Measurements from ENCODE around the gene ABTB2.
"Not testable (repeated sequence)": the region's sequence is repeated elsewhere in the genome, so short reads cannot be mapped to it uniquely, and the experiment has no call there.

The ABTB2 gene

DNA sequence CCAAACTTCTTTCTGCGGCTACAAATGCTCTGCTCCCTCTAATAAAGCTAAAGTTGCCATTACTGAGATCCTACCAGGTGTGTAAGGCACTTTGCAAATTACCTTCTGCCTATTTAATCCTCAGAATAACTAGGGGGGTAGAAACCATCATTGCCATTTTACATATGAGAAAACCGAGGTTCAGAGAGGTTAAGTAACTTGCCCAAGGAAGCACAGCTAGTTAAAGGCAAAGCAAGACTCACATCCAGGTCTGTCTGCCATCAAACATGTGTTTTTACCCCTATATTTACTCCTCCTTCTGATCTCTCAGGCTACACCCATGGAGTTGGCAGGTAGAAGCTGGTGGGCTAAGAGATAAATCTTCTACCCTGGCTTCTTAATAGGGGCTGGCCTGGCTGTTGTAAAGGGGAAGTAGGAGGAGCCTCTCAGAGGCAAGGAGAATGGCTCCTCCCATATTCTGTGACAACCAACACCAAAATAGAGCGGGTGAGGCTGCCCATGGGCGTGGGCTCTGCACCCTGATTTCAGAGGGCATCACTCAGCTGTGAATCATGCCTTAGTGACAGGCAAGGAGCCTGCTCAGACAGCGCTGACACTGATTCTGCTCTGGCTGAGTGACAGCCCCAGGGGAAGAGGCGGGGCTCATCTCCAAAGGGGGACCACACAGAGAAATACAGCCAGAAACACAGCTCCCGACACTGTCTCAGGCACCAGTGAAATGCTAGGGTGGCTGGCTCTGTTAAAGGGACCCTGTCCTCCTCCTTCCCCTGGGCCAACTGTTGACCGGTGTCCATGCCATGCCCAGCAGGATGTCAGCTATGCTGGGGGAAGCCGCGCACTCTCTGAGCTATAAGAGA is 106.8 kb downstream of the ABTB2 start:
- Histone ChIP-seq H3K27ac (ENCODE audit: insufficient read depth, low read length, poor library complexity, severe bottlenecking) (no peak overlapping the region), H3K4me3 (ENCODE audit: insufficient read depth, low read depth, low read length, poor library complexity, severe bottlenecking) (peak overlapping the region; percentile 2), H3K4me1 (ENCODE audit: control insufficient read depth, insufficient read depth, low read length, poor library complexity, severe bottlenecking) (peaks cover 42% of the 10 kb centered on the region)

DNA sequence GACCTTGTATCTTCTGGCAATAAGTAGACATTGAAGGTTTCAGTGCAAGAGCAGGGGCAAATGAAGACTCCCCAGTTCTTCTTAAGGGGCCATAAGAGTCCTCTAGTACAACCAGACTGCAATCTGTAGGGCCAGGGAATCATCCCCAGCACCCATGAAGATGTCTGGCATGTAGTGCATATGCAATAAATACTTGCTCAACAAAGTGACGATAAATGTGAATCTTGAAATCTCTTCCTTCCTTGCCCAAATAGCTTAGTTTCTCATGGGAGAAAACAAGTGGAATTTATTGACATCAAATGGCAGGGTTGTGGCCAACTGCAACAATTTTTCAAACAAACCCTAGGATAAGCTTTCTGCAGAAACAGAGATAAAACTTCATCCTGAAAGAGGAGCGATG is 107.6 kb downstream of the ABTB2 start:
- no peak for DNase-seq
- H3K27ac ChIP-seq (ENCODE audit: insufficient read depth, low read length, poor library complexity, severe bottlenecking), result no peak overlapping the region
- H3K4me1 ChIP-seq (ENCODE audit: control insufficient read depth, insufficient read depth, low read length, poor library complexity, severe bottlenecking), result peaks cover 42% of the 10 kb centered on the region
- H3K4me3 ChIP-seq (ENCODE audit: insufficient read depth, low read depth, low read length, poor library complexity, severe bottlenecking), result no peak overlapping the region
- no peaks in the 10 kb centered on the region for H3K9me3 ChIP-seq (ENCODE audit: control insufficient read depth, low read length)
- H3K36me3 ChIP-seq (ENCODE audit: control insufficient read depth, insufficient read depth, low read length), result no peaks in the 10 kb centered on the region
- no peaks in the 10 kb centered on the region for H3K27me3 ChIP-seq (replicated peaks; ENCODE audit: control insufficient read depth, insufficient read depth, low read length, poor library complexity, severe bottlenecking)

More for the DNA sequence above, 106.8 kb downstream of the ABTB2 start:
- Histone ChIP-seq H3K36me3 (ENCODE audit: control insufficient read depth, insufficient read depth, low read length) (no peaks in the 10 kb centered on the region), H3K27me3 (replicated peaks; ENCODE audit: control insufficient read depth, insufficient read depth, low read length, poor library complexity, severe bottlenecking) (no peaks in the 10 kb centered on the region), H3K9me3 (ENCODE audit: control insufficient read depth, low read length) (no peaks in the 10 kb centered on the region)
- DNase-seq, result peak; percentile 48 to 60 (median 48)

DNA sequence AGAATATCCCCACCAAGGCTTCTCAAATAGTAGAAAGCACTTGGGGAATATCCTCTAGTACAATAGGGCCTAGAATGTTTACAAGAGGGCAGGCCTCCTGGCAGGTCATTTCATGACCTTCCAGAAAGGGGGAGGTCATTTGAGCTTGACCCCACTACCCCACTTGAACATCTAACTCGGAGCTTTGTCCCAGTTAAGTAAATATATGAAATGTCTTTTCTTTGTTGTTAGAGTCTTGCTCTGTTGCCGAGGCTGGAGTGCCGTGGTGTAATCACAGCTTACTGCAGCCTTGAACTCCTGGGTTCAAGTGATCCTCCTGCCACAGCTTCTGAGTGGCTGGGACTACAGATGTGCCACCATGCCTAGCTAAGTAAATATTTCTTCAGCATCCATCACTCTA is 108.4 kb downstream of the ABTB2 start:
- Histone ChIP-seq H3K27ac (ENCODE audit: insufficient read depth, low read length, poor library complexity, severe bottlenecking) (no peak overlapping the region), H3K36me3 (ENCODE audit: control insufficient read depth, insufficient read depth, low read length) (no peaks in the 10 kb centered on the region), H3K27me3 (replicated peaks; ENCODE audit: control insufficient read depth, insufficient read depth, low read length, poor library complexity, severe bottlenecking) (no peaks in the 10 kb centered on the region), H3K9me3 (ENCODE audit: control insufficient read depth, low read length) (no peaks in the 10 kb centered on the region), H3K4me1 (ENCODE audit: control insufficient read depth, insufficient read depth, low read length, poor library complexity, severe bottlenecking) (peaks cover 42% of the 10 kb centered on the region), H3K4me3 (ENCODE audit: insufficient read depth, low read depth, low read length, poor library complexity, severe bottlenecking) (no peak overlapping the region)
- DNase-seq, result no peak

DNA sequence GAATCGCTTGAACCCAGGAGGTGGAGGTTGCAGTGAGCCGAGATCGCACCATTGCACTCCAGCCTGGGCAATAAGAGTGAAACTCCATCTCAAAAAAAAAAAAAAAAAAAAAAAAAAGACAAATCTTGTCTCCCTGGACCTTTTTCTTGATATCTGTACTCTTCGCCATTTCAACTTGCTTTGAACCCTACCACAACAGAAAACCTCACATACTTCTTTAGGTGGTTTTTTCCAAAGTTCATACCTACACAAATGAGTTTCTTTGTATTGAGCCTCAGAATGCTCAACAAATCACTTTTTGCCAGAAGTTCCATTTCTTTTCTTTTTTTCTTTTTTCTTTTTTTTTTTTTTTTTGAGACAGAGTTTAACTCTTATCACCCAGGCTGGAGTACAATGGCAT is 111.3 kb downstream of the ABTB2 start:
- H3K27me3 ChIP-seq (replicated peaks; ENCODE audit: control insufficient read depth, insufficient read depth, low read length, poor library complexity, severe bottlenecking); H3K27ac ChIP-seq (ENCODE audit: insufficient read depth, low read length, poor library complexity, severe bottlenecking); H3K4me3 ChIP-seq (ENCODE audit: insufficient read depth, low read depth, low read length, poor library complexity, severe bottlenecking); H3K9me3 ChIP-seq (ENCODE audit: control insufficient read depth, low read length); H3K36me3 ChIP-seq (ENCODE audit: control insufficient read depth, insufficient read depth, low read length); DNase-seq: not testable (repeated sequence)
- peaks cover 39% of the 10 kb centered on the region for H3K4me1 ChIP-seq (ENCODE audit: control insufficient read depth, insufficient read depth, low read length, poor library complexity, severe bottlenecking)

DNA sequence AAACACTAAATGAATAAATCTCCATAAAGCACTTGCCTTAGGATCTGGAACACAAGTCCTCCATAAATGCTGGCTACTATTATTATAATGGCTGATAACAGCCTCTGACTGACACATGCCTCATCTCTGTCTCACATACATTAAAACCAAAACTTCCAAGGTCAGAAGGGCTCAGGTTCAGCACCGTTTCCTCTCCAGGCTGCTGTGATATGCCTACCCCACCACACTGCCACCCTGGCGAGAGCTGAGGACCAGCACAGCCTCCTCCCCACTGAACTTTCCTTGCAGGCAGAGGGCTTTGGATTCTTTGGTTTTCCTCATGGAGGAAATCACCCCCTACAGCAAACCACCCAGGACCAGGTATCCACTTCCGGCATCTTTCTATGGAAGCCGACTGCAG is 112.8 kb downstream of the ABTB2 start:
- no peaks in the 10 kb centered on the region for H3K36me3 ChIP-seq (ENCODE audit: control insufficient read depth, insufficient read depth, low read length)
- H3K27me3 ChIP-seq (replicated peaks; ENCODE audit: control insufficient read depth, insufficient read depth, low read length, poor library complexity, severe bottlenecking), result no peaks in the 10 kb centered on the region
- H3K9me3 ChIP-seq (ENCODE audit: control insufficient read depth, low read length), result no peaks in the 10 kb centered on the region
- peaks cover 25% of the 10 kb centered on the region for H3K4me1 ChIP-seq (ENCODE audit: control insufficient read depth, insufficient read depth, low read length, poor library complexity, severe bottlenecking)
- no peak for DNase-seq
- no peak overlapping the region for H3K27ac ChIP-seq (ENCODE audit: insufficient read depth, low read length, poor library complexity, severe bottlenecking)
- no peak overlapping the region for H3K4me3 ChIP-seq (ENCODE audit: insufficient read depth, low read depth, low read length, poor library complexity, severe bottlenecking)

DNA sequence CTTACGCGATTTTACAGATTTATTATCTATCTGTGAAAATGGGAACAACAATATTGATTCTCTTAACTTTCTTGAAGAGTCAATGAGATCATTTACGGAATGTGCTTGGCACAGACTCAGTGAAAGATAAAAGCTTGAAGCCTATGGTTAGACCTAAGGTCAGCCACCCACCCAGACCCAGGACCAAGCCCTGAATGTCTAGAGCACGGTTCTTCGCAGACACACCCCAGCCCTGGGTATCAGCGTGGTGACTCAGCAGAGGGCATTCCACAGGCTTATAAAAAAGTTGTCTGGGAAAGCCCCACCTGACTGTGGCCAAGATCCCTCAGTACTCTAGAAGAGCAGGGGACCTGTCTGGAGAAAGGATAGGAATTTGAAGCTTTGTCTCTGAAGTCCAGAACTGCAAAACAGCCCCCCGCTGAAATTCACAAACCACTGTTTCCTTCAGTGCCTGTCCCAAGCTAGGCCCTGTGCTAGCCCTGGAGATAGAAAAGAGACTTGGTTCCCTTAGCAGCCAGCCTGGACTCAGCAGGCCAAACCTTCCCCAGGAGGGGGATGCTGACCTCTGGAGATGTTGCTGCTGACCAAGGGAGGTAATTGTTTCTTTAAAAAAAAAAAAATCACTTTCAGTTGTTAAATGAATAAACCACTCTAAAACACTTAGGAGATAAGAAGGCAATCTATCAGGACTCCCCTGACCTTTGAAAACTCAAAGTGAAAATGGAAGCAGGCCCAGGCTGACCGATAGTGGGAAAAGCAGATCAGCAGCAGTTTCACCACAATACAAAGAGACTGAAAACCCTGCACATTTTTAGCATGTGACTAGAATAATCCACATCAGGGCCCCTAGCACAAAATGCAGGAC is 114.0 kb downstream of the ABTB2 start:
- H3K36me3 ChIP-seq (ENCODE audit: control insufficient read depth, insufficient read depth, low read length), result no peaks in the 10 kb centered on the region
- H3K27ac ChIP-seq (ENCODE audit: insufficient read depth, low read length, poor library complexity, severe bottlenecking), result no peak overlapping the region
- H3K4me3 ChIP-seq (ENCODE audit: insufficient read depth, low read depth, low read length, poor library complexity, severe bottlenecking), result no peak overlapping the region
- no peaks in the 10 kb centered on the region for H3K27me3 ChIP-seq (replicated peaks; ENCODE audit: control insufficient read depth, insufficient read depth, low read length, poor library complexity, severe bottlenecking)
- peaks cover 13% of the 10 kb centered on the region for H3K4me1 ChIP-seq (ENCODE audit: control insufficient read depth, insufficient read depth, low read length, poor library complexity, severe bottlenecking)
- H3K9me3 ChIP-seq (ENCODE audit: control insufficient read depth, low read length), result no peaks in the 10 kb centered on the region
- DNase-seq, result no peak

DNA sequence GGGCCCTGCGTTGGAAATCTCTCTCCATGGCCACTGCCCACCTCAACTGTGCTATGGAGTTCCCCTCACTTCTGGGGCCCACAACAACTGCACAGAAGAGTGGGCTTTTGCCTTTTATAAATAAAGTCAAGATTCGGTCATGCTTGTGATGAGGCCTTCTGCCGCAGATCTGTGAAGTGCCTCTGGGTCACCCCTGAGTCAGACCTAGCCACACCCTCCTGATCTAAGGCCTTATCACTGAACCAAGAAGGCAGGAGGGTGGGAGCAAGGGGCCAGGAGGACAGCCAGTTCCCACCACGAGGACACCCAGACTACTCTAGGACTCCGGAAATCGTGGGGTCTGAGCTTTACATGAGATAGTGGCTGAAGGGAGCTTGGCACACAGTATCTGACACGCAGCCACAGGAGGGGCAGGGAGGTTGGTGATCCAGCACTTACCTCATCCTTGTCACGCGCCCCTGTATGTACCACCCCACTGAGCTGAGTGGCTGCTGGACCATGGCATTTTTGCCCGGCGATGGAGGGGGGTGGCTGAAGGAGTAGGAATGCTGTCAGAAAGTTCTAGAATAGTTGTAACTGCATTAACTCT is 115.7 kb downstream of the ABTB2 start:
- Histone ChIP-seq H3K9me3 (ENCODE audit: control insufficient read depth, low read length) (no peaks in the 10 kb centered on the region), H3K36me3 (ENCODE audit: control insufficient read depth, insufficient read depth, low read length) (no peaks in the 10 kb centered on the region), H3K27ac (ENCODE audit: insufficient read depth, low read length, poor library complexity, severe bottlenecking) (no peak overlapping the region), H3K4me3 (ENCODE audit: insufficient read depth, low read depth, low read length, poor library complexity, severe bottlenecking) (no peak overlapping the region), H3K4me1 (ENCODE audit: control insufficient read depth, insufficient read depth, low read length, poor library complexity, severe bottlenecking) (no peaks in the 10 kb centered on the region), H3K27me3 (replicated peaks; ENCODE audit: control insufficient read depth, insufficient read depth, low read length, poor library complexity, severe bottlenecking) (no peaks in the 10 kb centered on the region)
- DNase-seq, result no peak

DNA sequence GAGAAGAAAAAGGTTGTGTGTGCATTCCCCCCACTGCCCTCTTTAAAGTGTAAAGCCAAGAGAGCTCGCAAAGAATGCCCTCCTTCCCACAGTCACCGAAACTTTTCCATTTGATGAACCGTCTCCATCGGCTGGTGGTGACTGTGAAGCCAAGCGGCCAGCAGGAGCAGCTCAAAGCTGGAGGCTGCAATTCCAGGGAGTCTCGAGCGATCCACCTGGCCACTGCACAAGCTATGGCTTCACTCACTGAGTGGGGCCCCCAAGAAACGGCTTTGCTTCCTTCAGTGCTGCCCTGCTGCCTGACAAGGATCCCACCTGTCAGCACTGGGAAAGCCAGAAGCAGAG is 117.7 kb downstream of the ABTB2 start:
- Histone ChIP-seq H3K4me3 (ENCODE audit: insufficient read depth, low read depth, low read length, poor library complexity, severe bottlenecking) (no peak overlapping the region), H3K27me3 (replicated peaks; ENCODE audit: control insufficient read depth, insufficient read depth, low read length, poor library complexity, severe bottlenecking) (no peaks in the 10 kb centered on the region), H3K36me3 (ENCODE audit: control insufficient read depth, insufficient read depth, low read length) (no peaks in the 10 kb centered on the region), H3K9me3 (ENCODE audit: control insufficient read depth, low read length) (no peaks in the 10 kb centered on the region), H3K4me1 (ENCODE audit: control insufficient read depth, insufficient read depth, low read length, poor library complexity, severe bottlenecking) (peaks cover 7% of the 10 kb centered on the region), H3K27ac (ENCODE audit: insufficient read depth, low read length, poor library complexity, severe bottlenecking) (no peak overlapping the region)
- no peak for DNase-seq

DNA sequence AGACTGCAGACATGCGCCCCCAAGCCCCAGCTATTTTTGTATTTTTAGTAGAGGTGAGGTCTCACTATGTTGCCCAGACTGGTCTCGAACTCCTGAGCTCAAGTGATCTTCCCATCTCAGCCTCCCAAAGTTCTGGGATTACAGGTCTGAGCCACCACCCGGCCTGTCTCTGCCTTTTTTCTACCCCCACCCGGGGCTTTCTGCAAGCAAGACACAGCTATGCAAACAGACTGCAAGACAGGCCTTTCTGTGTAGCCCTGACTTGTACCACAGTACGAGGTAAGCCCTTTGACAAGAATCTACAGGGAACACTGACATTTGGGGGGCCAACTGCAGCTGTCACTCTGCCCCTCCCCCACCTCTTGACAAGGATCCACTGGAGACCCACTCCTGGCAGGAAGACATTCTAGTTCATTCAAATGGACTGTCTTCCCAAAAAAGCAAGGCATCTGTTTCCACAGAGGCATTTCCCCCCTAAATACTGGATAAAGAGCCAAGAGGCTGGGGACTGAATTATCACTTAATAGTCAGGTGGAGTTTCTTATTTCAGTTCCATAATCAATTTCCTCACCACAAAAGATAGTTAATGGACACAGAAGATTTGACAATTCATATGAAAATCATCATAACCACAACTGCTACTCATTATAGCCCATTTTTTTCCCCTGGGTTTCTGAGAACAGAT is 118.2 kb downstream of the ABTB2 start:
- Histone ChIP-seq H3K4me1 (ENCODE audit: control insufficient read depth, insufficient read depth, low read length, poor library complexity, severe bottlenecking) (peaks cover 7% of the 10 kb centered on the region), H3K36me3 (ENCODE audit: control insufficient read depth, insufficient read depth, low read length) (no peaks in the 10 kb centered on the region), H3K27me3 (replicated peaks; ENCODE audit: control insufficient read depth, insufficient read depth, low read length, poor library complexity, severe bottlenecking) (no peaks in the 10 kb centered on the region), H3K4me3 (ENCODE audit: insufficient read depth, low read depth, low read length, poor library complexity, severe bottlenecking) (no peak overlapping the region), H3K27ac (ENCODE audit: insufficient read depth, low read length, poor library complexity, severe bottlenecking) (no peak overlapping the region), H3K9me3 (ENCODE audit: control insufficient read depth, low read length) (no peaks in the 10 kb centered on the region)
- no peak for DNase-seq
